GM19025 (cell line): ENCODE results near the gene AHCYL2.

Experiments
- ATAC-seq: cut with Tn5 transposase; IDR thresholded peaks from one replicate; pipeline ENCODE4 v1.9.1; 2021; ENCODE audit warnings: mild to moderate bottlenecking, low read depth, moderate library complexity; ENCODE audit not compliant: unreplicated experiment

AHCYL2 gene

DNA sequence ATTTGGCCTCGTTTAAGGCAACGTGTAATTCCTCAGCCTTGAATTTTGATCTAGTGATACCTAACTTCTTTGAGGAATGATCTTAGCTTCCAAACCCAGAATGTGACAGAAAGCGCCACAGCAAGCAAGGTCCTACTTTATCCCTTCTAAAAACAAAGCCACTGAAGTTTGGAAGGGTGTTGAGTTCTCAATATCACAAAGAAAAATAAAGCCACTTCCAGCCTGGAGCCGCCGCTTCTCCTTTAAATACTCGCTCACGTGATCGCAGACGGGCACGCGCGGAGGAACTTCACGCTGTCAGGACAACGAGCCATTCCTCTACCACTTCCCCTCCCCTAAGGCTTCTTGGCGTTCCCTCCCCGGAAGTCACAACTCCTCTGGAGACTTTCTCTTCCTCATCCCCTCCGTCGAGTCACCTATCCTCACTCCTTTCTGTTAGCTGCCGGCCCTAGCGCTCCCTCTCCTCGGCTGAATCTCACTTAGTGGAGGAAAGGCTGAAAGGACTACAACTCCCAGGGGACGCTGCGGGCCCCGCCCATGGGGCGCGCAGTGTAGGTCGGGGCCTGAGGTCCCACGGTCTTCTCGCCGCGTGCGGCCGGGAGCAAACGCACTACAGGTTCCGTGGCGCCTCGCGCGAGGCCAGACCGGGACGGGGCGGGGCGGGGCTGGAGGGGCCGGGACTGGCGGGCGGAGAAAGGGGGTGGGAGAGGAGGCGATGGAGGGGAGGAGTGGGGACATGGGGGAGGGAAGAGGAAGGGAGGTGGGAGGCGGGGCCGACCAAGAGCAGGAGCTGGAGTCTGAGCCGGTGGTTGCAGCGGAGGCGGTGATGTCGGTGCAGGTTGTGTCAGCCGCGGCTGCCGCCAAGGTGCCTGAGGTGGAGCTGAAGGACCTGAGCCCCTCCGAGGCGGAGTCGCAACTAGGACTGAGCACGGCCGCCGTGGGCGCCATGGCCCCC is at the start of gene AHCYL2:
Gene AHCYL2 (plus strand): TSS at position 780 of the 955 bp plus-strand sequence.
- ATAC-seq = peak; percentile 90

DNA sequence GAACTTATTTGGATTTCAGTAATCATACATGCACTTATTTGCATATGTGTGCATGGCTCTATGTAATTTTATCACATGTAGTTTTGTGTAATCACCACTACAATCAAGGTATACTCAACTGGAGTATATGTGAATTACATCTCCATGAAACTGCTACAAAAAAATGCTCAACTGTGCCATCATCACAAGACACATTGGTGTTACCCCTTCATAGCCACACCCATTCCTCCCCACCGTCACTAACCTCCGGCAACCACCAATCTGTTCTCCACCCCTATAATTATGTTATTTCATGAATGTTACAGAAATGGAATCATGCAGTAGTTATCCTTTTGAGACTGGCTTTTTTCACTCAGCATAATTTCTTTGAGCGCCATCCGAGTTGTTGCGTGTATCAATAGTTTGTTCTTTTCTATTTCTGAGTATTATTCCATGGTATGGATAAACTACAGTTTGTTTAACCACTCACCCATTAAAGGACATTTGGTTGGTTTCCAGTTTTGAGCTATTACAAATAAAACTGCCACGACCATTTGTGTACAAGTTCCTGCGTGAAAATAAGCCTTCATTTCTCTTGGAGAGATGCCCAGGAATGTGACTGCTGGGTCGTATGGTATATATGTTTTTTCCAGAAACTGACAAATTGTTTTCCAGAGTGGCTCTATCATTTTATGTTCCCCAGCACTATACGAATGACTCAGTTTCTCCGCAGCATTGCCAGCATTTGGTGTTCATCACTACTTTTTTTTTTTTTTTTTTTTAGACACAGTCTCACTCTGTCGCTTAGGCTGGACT is 47.7 kb upstream of the AHCYL2 start:
- no peak for ATAC-seq

DNA sequence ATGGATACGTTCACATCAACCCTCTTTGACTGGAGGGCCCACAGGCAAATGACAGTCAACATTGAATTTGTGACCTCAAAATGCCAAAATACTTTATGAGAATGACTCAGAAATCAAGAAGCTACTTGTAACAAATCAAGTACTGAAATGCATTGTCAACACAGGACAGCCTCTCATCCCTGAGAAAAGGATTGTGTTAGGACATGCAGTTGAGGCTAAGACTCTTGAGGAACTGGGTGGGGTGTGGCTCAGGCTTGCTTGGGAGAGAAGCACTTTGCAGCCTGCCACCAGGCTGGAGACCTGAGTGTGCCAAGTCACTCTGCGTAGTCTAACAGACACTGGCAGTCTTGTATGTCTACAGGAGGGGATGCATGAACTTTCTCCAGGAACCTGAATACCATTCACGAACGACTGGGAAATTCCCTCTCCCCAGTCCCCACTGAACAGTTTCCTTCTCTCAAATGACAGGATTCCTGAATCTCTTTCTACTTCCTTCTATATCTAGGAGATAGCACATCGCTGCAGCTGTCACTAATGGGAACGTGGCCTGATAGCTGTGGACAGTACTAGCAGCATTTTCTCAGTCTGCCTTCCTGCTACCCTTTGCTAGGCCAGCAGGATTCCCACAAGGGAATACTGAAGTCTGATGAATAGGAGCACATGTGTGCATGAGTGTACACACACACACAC is 39.7 kb upstream of the AHCYL2 start:
- ATAC-seq = no peak

DNA sequence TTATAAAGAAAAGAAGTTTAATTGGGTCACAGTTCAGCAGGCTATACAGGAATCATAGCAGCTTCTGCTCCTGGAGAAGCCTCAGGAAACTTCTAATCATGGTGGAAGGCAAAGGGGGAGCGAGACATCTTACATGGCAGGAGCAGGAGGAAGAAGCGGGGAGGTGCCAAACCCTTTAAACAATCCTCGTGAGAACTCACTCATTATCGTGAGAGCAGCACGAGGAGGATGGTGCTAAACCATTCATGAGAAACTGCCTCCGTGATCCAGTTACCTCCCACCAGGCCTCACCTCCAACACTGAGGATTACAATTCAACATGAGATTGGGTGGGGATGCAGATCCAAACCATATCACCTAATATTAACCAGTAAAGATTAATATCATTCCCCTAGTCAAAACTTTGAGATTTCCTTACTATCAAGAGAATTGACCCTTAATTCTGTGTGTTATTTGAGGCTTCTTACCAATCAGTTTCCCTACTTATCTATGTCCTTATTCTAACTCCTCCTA is 38.0 kb upstream of the AHCYL2 start:
- ATAC-seq = no peak

DNA sequence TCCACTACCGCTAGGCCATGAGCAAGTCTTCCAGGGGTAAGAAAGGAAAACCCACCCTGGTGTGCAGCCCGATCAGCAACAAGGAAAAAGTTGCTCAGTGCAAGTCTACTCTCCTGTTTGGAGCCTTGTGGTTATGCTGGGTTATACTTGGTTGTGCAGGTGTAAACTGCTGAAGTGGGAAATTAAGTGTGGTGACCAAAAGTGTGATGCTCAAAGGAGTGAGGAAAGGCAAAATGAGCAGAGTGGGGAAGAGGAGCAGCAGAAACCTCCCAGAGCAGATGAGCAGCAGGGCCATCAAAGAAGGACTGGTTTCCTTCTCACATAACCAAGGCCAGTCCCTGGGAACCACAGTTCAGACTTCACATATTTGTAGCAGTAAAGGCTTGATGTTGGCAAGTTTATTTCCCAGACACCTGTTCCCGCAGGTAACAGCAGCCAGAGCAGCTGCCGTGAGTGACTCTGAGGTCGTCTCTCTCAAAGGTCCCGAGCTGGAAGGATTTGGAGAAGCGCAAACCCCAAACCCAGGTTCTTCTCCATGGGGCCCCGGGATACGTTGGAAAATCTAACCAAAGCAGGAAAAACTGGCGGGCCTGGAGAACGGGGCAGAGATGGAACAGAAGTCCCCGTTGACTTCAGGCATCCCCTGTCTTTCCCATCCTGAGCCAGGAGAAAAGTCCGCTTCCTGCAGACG is 37.0 kb upstream of the AHCYL2 start:
- ATAC-seq = no peak

DNA sequence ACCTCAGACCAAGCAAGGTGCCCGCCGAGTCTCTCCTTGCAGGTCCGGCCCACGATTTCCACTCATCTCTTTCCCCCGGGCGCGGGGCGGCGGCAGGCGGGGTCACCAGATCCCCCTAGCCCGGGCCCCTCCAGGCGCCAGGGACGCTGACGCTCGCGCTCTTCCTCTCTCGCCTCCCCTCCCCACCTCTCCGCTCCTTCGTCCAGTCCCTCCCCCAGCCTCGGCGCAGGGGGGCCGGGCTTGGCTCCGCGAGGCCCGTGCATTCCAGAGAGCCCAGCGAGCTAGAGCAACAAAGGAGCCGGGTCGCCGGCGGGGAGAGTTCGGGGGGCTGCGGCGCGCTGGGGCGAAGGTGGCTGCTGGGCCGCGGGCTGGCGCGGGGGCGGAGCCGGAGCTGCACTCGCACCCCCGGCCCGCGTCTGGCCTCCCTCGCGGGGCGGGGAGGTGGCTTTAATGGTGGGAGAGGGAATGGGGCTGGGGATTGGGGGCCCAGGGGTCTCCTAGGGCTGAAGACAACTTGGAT is 36.4 kb upstream of the AHCYL2 start, which contains the start of gene SMO:
Gene SMO (plus strand): TSS at position 262 of the 520 bp plus-strand sequence. CDS start 519 bp downstream, outside the sequence.
- ATAC-seq = no peak

DNA sequence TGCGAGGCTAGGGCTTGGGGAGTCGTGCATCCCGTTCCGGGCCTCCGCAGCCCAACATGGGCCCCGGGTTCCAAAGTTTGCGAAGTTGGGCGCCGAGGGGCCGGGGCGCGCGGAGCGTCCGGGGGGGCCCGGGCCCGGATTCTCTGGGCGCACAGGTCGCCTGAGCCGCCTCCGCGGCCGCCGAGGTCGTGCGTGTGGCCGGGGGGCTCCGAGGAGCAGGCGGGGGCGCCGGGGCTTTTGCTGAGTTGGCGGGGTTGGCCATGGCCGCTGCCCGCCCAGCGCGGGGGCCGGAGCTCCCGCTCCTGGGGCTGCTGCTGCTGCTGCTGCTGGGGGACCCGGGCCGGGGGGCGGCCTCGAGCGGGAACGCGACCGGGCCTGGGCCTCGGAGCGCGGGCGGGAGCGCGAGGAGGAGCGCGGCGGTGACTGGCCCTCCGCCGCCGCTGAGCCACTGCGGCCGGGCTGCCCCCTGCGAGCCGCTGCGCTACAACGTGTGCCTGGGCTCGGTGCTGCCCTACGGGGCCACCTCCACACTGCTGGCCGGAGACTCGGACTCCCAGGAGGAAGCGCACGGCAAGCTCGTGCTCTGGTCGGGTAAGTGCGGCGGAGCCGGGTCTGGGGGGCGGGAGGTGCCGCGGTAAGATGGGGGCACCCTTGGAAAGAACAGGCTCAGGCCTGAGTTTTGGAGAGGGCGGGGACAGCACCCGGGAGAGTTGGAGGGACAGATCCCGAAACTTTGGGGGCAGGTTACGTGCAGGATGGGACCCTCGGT is 35.8 kb upstream of the AHCYL2 start:
- ATAC-seq = no peak

DNA sequence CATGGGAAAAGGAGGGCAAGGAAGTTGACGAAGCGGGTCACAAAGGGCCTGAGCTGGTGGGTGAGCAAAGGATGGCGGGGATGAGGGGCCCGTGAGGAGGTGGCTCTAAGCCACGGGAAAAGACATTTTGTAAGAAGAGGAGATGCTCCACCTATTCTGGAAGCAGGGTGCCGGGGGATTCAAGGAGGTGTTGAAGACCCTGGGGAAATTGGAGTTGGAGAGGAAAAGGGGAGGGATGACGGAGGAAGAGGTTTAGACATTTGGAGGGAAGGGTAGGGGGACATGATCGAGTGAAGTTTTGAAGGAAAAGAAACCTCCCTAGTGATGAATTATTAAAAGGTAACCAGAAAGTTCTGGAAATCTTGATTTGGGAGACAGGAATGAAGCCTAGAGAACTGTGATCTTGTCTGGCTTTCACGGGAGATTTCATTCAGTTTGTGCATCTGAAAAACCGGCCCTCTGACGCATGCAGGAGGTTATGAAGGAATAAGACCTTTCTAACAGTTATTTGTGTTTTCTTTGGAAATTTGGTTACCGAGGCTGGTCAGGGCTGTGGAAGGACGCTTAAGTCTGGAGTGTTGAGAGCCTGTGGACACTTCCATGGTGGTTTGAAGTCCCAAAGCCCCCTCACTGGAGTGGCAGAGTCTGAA is 35.0 kb upstream of the AHCYL2 start:
- ATAC-seq = no peak

DNA sequence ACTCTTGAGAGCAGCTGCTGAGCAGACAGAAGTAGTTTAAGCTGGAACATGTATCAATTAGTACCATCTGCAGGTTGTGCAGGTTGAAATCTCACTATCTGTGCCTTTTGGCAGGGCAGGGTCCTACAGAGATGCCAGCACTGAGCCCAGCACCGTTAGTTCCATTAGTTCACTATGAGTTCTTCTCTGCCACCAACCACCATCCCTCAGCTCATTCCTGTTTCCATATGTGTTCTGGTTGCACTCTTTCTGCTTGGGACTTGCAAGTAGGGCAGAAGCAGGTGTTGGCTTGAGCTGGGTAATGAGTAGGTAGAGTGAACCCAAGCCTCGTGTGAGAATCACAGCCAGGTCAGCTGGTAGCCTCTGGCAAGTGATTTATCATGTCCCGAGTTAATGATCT is 33.6 kb upstream of the AHCYL2 start:
- ATAC-seq = no peak

DNA sequence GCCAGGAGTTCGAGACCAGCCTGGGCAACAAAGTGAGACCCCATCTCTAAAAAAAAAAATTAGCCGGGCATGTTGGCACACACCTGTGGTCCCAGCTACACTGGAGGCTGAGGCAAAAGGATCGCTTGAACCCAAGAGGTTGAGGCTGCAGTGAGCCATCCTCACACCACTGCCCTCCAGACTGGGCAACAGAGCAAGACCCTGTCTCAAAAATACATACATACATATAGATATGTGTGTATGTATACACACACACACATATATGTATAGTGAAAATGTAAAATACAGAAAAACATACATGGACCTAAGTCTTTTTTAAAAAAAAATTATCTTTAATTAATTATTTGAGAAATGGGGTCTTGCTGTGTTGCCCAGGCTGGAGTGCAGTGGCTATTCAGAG is 30.9 kb upstream of the AHCYL2 start:
- no peak for ATAC-seq

DNA sequence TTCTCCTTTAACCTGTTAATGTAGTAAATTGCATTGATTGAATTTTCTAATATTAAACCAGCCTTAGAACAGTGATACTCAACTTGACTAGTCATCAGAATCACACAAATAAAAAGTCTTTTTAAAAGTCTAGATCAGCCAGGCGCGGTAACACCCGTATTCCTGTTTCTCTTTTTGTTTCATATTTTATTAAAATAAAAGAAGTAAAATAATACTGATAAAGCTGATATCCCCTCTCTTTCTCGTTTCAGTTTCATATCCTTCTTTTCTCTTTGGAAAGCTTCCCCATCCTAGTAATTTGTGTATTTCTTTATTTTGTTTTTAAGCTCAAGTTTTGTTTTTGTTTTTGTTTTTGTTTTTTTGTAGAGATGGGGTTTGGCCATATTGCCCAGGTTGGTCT is 27.1 kb upstream of the AHCYL2 start:
- no peak for ATAC-seq

DNA sequence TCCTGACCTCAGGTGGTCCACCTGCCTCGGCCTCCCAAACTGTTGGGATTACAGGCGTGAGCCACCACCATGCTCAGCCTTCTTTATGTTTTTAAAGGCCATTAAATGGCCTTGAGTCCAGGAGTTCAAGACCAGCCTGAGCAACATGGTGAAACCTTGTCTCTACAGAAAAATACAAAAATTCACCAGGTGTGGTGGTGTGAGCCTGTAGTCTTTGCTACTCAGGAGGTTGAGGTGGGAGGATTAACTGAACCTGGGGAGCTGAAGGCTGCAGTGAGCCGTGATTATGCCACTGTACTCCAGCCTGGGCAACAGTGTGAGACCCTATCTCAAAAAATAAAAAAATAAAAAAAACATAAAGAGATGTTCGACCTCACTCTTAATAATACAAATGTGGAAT is 25.4 kb upstream of the AHCYL2 start:
- ATAC-seq = no peak

DNA sequence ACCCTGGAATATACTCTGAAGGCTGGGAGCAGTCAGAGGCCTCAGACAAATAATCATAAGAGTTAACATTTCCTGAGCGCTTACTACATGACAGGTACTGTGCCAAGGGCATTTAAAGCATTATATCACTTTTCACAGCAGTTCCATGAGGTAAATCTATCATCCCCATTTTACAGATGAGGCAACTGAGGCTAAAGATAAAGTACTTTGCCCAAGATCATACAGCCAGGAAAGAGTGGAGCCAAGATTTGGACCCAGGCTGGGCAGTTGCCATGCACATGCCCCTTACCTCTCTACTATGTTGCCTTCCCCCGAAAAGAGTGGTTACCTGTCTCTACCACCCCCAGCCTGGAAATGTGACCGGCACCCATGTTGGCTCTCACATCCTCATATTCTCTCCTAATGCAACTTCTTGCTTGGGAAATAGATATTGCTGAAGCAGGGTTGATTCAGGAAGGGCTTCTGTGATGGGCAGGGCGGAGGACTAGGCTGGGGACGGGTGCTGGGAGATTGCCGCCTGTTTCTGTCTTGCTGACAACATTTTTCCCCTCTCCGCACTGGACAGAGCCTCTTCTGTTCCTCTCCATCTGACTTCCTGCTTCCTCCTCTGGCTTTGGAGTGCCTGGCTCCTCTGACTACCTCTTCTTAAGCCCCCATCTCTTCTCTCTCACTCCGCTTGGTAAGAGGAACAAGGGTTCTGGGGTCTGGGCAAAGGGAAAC is 22.6 kb upstream of the AHCYL2 start:
- no peak for ATAC-seq

DNA sequence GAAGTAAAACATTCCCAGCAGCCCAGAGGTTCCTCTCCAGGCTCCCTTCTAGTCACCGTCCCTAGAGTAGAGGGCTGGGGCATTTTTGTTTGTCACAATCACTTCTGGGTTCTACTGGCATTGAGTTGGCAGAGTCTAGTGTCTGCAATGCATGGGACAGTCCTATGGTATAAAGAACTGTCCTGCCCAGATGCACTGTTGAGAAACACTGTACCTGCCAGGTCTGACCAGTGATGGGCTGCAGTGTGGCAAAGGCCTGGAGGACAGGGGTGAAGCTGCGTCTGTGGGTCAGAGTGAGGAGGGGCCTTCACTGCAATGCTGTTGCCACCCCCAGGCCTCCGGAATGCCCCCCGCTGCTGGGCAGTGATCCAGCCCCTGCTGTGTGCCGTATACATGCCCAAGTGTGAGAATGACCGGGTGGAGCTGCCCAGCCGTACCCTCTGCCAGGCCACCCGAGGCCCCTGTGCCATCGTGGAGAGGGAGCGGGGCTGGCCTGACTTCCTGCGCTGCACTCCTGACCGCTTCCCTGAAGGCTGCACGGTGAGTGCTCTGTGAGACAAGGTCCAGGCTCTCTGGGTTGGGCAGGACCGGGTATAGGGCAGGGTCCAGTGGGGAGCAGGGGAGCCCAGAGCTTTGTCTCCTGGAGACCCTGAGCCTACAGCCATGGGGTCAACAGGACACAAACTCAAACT is 21.6 kb upstream of the AHCYL2 start:
- ATAC-seq = no peak

DNA sequence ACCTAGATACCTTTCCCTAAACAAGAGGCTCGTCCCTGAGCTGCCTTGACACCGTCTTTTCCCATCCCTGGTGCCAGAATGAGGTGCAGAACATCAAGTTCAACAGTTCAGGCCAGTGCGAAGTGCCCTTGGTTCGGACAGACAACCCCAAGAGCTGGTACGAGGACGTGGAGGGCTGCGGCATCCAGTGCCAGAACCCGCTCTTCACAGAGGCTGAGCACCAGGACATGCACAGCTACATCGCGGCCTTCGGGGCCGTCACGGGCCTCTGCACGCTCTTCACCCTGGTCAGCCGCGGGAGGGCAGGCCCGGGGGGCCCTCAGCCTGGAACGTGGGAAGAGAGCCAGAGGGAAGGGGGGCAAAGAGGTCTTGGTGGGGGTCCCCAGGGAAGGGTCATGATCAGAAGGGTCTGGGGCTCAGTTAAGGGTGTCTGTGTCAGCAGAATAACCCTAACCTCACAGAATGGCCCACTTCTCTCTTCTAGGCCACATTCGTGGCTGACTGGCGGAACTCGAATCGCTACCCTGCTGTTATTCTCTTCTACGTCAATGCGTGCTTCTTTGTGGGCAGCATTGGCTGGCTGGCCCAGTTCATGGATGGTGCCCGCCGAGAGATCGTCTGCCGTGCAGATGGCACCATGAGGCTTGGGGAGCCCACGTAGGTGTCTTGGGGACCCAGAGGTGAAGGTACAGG is 19.6 kb upstream of the AHCYL2 start:
- ATAC-seq = no peak

DNA sequence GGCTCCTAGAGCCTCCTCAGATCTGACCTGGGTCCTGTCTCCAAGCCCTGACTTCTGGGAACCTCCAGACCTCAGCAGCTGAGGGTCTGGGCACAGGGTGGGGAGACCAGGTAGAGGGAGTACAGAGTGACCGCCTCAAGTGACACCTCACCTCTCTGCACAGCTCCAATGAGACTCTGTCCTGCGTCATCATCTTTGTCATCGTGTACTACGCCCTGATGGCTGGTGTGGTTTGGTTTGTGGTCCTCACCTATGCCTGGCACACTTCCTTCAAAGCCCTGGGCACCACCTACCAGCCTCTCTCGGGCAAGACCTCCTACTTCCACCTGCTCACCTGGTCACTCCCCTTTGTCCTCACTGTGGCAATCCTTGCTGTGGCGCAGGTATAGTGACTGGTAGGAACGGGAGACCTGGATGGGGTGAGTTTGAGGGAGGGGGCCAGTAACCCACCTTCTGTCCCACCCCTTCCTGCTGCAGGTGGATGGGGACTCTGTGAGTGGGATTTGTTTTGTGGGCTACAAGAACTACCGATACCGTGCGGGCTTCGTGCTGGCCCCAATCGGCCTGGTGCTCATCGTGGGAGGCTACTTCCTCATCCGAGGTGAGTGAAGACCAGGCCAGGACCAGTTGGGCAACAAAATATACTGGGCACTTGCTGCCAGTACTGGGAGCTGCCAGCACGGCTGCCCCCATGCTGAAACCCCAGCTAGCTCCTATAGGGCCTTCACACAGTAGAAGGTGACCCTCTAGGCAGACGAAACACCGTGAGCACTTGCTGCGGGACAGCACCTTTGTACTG is 18.6 kb upstream of the AHCYL2 start:
- ATAC-seq = no peak
